H1 (cell line): ENCODE results near the gene ADGRB3. TPM values are rescaled to one million over a fixed set of nuclear protein-coding genes. Genes with fewer than 3 reads are reported as not detected.

ENCODE experiments used
- CTCF ChIA-PET: fragments of 300-600 bp; sonication (Branson Sonifier 250); formaldehyde crosslinking; loops from one replicate; lab custom pipeline; 2021; ENCODE audit not compliant: partially characterized antibody; lab: Charles Lee
- POLR2A ChIA-PET: fragments of 300-600 bp; sonication (Branson Sonifier 250); formaldehyde crosslinking; loops from one replicate; lab custom pipeline; 2021; ENCODE audit warnings: inconsistent platforms; ENCODE audit not compliant: partially characterized antibody; lab: Charles Lee
- DNase-seq, 2 experiments: peaks; one replicate each; pipeline versions ENCODE4 v3.0.0 to v3.0.0-alpha.2; 2010 to 2022; ENCODE audit warnings: low spot score in 2 of 2, low read depth in 1 of 2, mixed read lengths in 1 of 2
- FAIRE-seq: peaks from 2 replicates; lab custom pipeline; 2011; peaks lifted over from hg19 to GRCh38; lab: Jason Lieb, UNC
- H2AFZ ChIP-seq: 2 replicates; pipeline ENCODE4 v1.8.1; 2012; ENCODE audit warnings: low read length, inconsistent platforms
- H2AK5ac ChIP-seq: 2 replicates; pipeline ENCODE4 v1.6.1; 2013; ENCODE audit warnings: low read depth, low read length
- H2BK120ac ChIP-seq: replicated peaks from 2 replicates; pipeline ENCODE3; 2013; ENCODE audit warnings: low read depth, low read length, inconsistent platforms
- H2BK12ac ChIP-seq: 2 replicates; pipeline ENCODE4 v1.6.1; 2013; ENCODE audit warnings: low read depth, low read length
- H2BK15ac ChIP-seq: 2 replicates; pipeline ENCODE4 v1.6.1; 2013; ENCODE audit warnings: low read length
- H2BK20ac ChIP-seq: 2 replicates; pipeline ENCODE4 v1.6.1; 2013; ENCODE audit warnings: low read length
- H2BK5ac ChIP-seq: 2 replicates; pipeline ENCODE4 v1.6.1; 2013; ENCODE audit warnings: low read depth, low read length
- H3K14ac ChIP-seq: 2 replicates; pipeline ENCODE4 v1.6.1; 2013; ENCODE audit warnings: inconsistent platforms; ENCODE audit not compliant: insufficient read length
- H3K18ac ChIP-seq: 2 replicates; pipeline ENCODE4 v1.6.1; 2013; ENCODE audit warnings: low read length; ENCODE audit errors: extremely low read depth
- H3K23ac ChIP-seq: 2 replicates; pipeline ENCODE4 v1.6.1; 2013; ENCODE audit warnings: inconsistent platforms; ENCODE audit not compliant: insufficient read length
- H3K23me2 ChIP-seq: 2 replicates; pipeline ENCODE4 v1.6.1; 2013; ENCODE audit warnings: low read depth, low read length
- H3K27ac ChIP-seq: 2 replicates; pipeline ENCODE4 v1.6.1; 2011; ENCODE audit warnings: low read depth, low read length, inconsistent platforms
- H3K27me3 ChIP-seq, 4 experiments: replicated peaks in 1 of 4; 1 replicate in 1 of 4; 2 replicates in 3 of 4; pipeline versions ENCODE4 v1.6.1 to v1.8.1; 2011 to 2013; ENCODE audit warnings: low read length in 3 of 4, mild to moderate bottlenecking in 3 of 4, inconsistent platforms in 2 of 4, mixed read lengths in 2 of 4, moderate library complexity in 1 of 4; ENCODE audit not compliant: control insufficient read depth in 3 of 4, insufficient read depth in 3 of 4; ENCODE audit errors: extremely low read depth in 1 of 4
- H3K36me3 ChIP-seq, 4 experiments: 2 replicates each; pipeline versions ENCODE4 v1.6.1 to v1.8.1; 2011 to 2013; ENCODE audit warnings: mild to moderate bottlenecking in 4 of 4, low read length in 3 of 4, moderate library complexity in 2 of 4, control low read depth in 1 of 4, inconsistent platforms in 1 of 4; ENCODE audit not compliant: insufficient read depth in 4 of 4, control insufficient read depth in 2 of 4
- H3K4ac ChIP-seq: replicated peaks from 2 replicates; pipeline ENCODE3; 2013; ENCODE audit warnings: low read length, low read depth, mixed read lengths, inconsistent platforms; ENCODE audit not compliant: insufficient read length
- H3K4me1 ChIP-seq, 4 experiments: replicated peaks in 1 of 4; 1 replicate in 1 of 4; 2 replicates in 3 of 4; pipeline versions ENCODE4 v1.6.1 to v1.8.1; 2011 to 2013; ENCODE audit warnings: low read length in 3 of 4, inconsistent platforms in 2 of 4, mixed read lengths in 1 of 4; ENCODE audit not compliant: insufficient read depth in 4 of 4, control insufficient read depth in 3 of 4
- H3K4me2 ChIP-seq, 2 experiments: 2 replicates each; pipeline versions ENCODE4 v1.6.1 to v1.8.1; 2011 to 2013; ENCODE audit warnings: low read depth in 2 of 2, low read length in 2 of 2, control low read depth in 1 of 2, inconsistent platforms in 1 of 2, mild to moderate bottlenecking in 1 of 2; ENCODE audit not compliant: insufficient read depth in 1 of 2
- H3K4me3 ChIP-seq, 4 experiments: fragments of 200-600, 300-600 bp in 1 of 4; sonication (generic), shearing (Covaris generic), sonication (Bioruptor Twin) in 1 of 4; 2 replicates each; pipeline versions ENCODE4 v1.5.1 to v1.8.1; 2011 to 2016; ENCODE audit warnings: low read length in 4 of 4, low read depth in 3 of 4, control low read depth in 2 of 4, inconsistent platforms in 2 of 4, mild to moderate bottlenecking in 2 of 4, mixed read lengths in 1 of 4, moderate library complexity in 1 of 4; ENCODE audit not compliant: insufficient read depth in 2 of 4; ENCODE audit errors: extremely low read depth in 1 of 4
- H3K56ac ChIP-seq: replicated peaks from 2 replicates; pipeline ENCODE3; 2013; ENCODE audit warnings: low read depth, mild to moderate bottlenecking, mixed read lengths, low read length, inconsistent platforms; ENCODE audit not compliant: insufficient read length
- H3K79me1 ChIP-seq: 2 replicates; pipeline ENCODE4 v1.6.1; 2013; ENCODE audit warnings: low read depth, low read length, control low read depth
- H3K79me2 ChIP-seq, 2 experiments: 2 replicates each; pipeline versions ENCODE4 v1.6.1 to v1.8.1; 2012 to 2013; ENCODE audit warnings: low read length in 2 of 2, mild to moderate bottlenecking in 2 of 2, inconsistent platforms in 1 of 2; ENCODE audit not compliant: insufficient read depth in 2 of 2, control insufficient read depth in 1 of 2
- H3K9ac ChIP-seq, 4 experiments: replicated peaks in 1 of 4; 1 replicate in 1 of 4; 2 replicates in 3 of 4; pipeline versions ENCODE4 v1.6.1 to v1.8.1; 2011 to 2013; ENCODE audit warnings: low read depth in 3 of 4, low read length in 3 of 4, control low read depth in 2 of 4, mild to moderate bottlenecking in 2 of 4, moderate library complexity in 2 of 4, inconsistent platforms in 1 of 4; ENCODE audit errors: extremely low read depth in 1 of 4
- H3K9me3 ChIP-seq, 2 experiments: 2 replicates each; pipeline versions ENCODE4 v1.6.1 to v1.8.1; 2012 to 2013; ENCODE audit warnings: mild to moderate bottlenecking in 2 of 2, moderate library complexity in 2 of 2, control low read depth in 1 of 2, inconsistent platforms in 1 of 2, low read depth in 1 of 2, low read length in 1 of 2, mixed read lengths in 1 of 2; ENCODE audit not compliant: insufficient read depth in 2 of 2
- H4K20me1 ChIP-seq, 2 experiments: replicated peaks in 1 of 2; 2 replicates each; pipeline versions ENCODE3 to v1.8.1; 2011 to 2013; ENCODE audit warnings: inconsistent platforms in 2 of 2, low read length in 2 of 2, mild to moderate bottlenecking in 1 of 2; ENCODE audit not compliant: insufficient read depth in 2 of 2, control insufficient read depth in 1 of 2
- H4K5ac ChIP-seq: 2 replicates; pipeline ENCODE4 v1.6.1; 2013; ENCODE audit warnings: low read length, low read depth, mixed read lengths, inconsistent platforms; ENCODE audit not compliant: insufficient read length
- H4K8ac ChIP-seq: 2 replicates; pipeline ENCODE4 v1.8.0; 2013; ENCODE audit warnings: mild to moderate bottlenecking, moderate library complexity, low read length, inconsistent platforms; ENCODE audit not compliant: insufficient read depth; ENCODE audit errors: extremely low read depth
- H4K91ac ChIP-seq: replicated peaks from 2 replicates; pipeline ENCODE3; 2013; ENCODE audit warnings: low read length, mixed read lengths, inconsistent platforms; ENCODE audit not compliant: insufficient read length
- ATF2 ChIP-seq: IDR thresholded peaks from 2 replicates; pipeline ENCODE4 v1.6.1; 2012; ENCODE audit warnings: low read length, inconsistent platforms
- CBX8 ChIP-seq: fragments of 300-800, 300-1000 bp; sonication (generic); IDR thresholded peaks from 2 replicates; pipeline ENCODE4 v1.7.1; 2016; ENCODE audit warnings: low read depth, low read length, borderline replicate concordance
- EZH2 ChIP-seq: fragments of 200-600 bp; sonication (generic); IDR thresholded peaks from 2 replicates; pipeline ENCODE4 v1.7.1; 2012; ENCODE audit warnings: low read depth, mild to moderate bottlenecking, moderate library complexity, low read length, inconsistent platforms; ENCODE audit not compliant: severe bottlenecking
- GABPA ChIP-seq: IDR thresholded peaks from 2 replicates; pipeline ENCODE4 v1.6.1; 2011; ENCODE audit warnings: mild to moderate bottlenecking, low read length, moderate library complexity, borderline replicate concordance; ENCODE audit not compliant: insufficient read depth
- NRF1 ChIP-seq: IDR thresholded peaks from 2 replicates; pipeline ENCODE4 v1.6.1; 2011; ENCODE audit warnings: mild to moderate bottlenecking, low read depth, low read length, improper control_type of control experiment
- PHF8 ChIP-seq: fragments of 200-600 bp; sonication (generic); conservative IDR thresholded peaks from 2 replicates; pipeline ENCODE4 v1.7.1; 2012; ENCODE audit warnings: low read depth, mild to moderate bottlenecking, inconsistent platforms, low read length, moderate library complexity
- SIX5 ChIP-seq: IDR thresholded peaks from 2 replicates; pipeline ENCODE4 v1.6.1; 2011; ENCODE audit warnings: mild to moderate bottlenecking, low read depth, low read length
- TBP ChIP-seq: IDR thresholded peaks from 2 replicates; pipeline ENCODE4 v1.6.1; 2011; ENCODE audit warnings: low read depth, low read length, improper control_type of control experiment
- WGBS, 2 experiments: shearing (Covaris generic) in 1 of 2; methylation state at CpG; one replicate each; pipeline versions ENCODE4 v1.1.6 to v1.1.7; 2013 to 2015; ENCODE audit warnings: low lambda C conversion rate in 2 of 2, mixed read lengths in 2 of 2, inconsistent platforms in 1 of 2, low coverage in 1 of 2, missing lambda C conversion rate in 1 of 2; ENCODE audit not compliant: insufficient replicate concordance in 2 of 2, insufficient coverage in 1 of 2, insufficient read length in 1 of 2; ENCODE audit errors: extremely low coverage in 1 of 2, missing lambda C conversion rate in 1 of 2; 5-methylcytosine and 5-hydroxymethylcytosine counted together
- polyA plus RNA-seq, 7 experiments: library from polyadenylated mRNA; depleted of rRNA in 3 of 7; stranded (reverse) in 5 of 7; unstranded in 2 of 7; fragments of >200 nt in 5 of 7; fragments of 200-250 nt in 2 of 7; gene quantifications; 1 replicate in 5 of 7; 2 replicates in 1 of 7; 4 replicates in 1 of 7; pipeline versions ENCODE4 v1.2.1 to v1.2.3, GENCODE V29; 2011 to 2013; ENCODE audit warnings: missing spikeins in 2 of 7, mixed read lengths in 2 of 7
- total RNA-seq: library from RNA; stranded (reverse); fragmentation: NEBNext Ultra II Directional; extraction: Animal tissue kit (Norgen Biotek cat#: 25700); gene quantifications from 2 replicates; pipeline ENCODE4 v1.2.1, GENCODE V29; 2021

The ADGRB3 gene
- total and polyA plus RNA-seq, 2 of the 8 experiments (the other 6 are each of a cell fraction or from before 2014, with no cell fraction given), result 0.35 to 1.2 TPM

GRCh38 chr6:68776354-68776753 lies 141.3 kb downstream of the ADGRB3 start:
- Histone ChIP-seq H2BK20ac (no peak overlapping the region), H4K91ac (no peak overlapping the region), H3K4me2 (no peak overlapping the region), H3K23ac (no peak overlapping the region), H3K4me1 (no peaks in the 10 kb centered on the region), H2BK120ac (no peak overlapping the region), H4K5ac (no peak overlapping the region), H2AFZ (no peak overlapping the region), H2BK5ac (no peak overlapping the region), H3K4ac (no peak overlapping the region), H3K27me3 (no peaks in the 10 kb centered on the region), H3K36me3 (no peaks in the 10 kb centered on the region), H3K9me3 (no peaks in the 10 kb centered on the region), H3K4me3 (no peak overlapping the region), H4K8ac (no peak overlapping the region), H2BK12ac (no peak overlapping the region), H4K20me1 (no peaks in the 10 kb centered on the region), H3K27ac (no peak overlapping the region), H3K18ac (no peak overlapping the region), H2BK15ac (no peak overlapping the region), H3K9ac (no peak overlapping the region), H3K56ac (no peak overlapping the region), H3K14ac (no peak overlapping the region), H3K79me1 (no peaks in the 10 kb centered on the region), H2AK5ac (no peak overlapping the region), H3K79me2 (no peaks in the 10 kb centered on the region), H3K23me2 (no peaks in the 10 kb centered on the region)
- DNase-seq, result no peak
- ChIA-PET POLR2A (interaction anchor here (1.8 kb wide), 1 partner anchor 141 kb away, joined by 5 read pairs; the partner anchor contains the start of gene ADGRB3), CTCF (interaction anchor here (1.0 to 6.6 kb wide), 5 partner anchors 64 to 435 kb away, joined by 3 to 119 read pairs (median 4); partner anchors contain the start of gene ADGRB3)
- no peak for FAIRE-seq
- TF ChIP-seq ATF2 (no peak), NRF1 (no peak), SIX5 (no peak), TBP (no peak), CBX8 (no peak), GABPA (no peak), PHF8 (no peak), EZH2 (no peak)
- 88% methylated on average over 2 of the region's 2 CpGs; no CpG with 5 or more reads in 1 of the 2 experiments for WGBS, 2 experiments
